Right renal cortex interstitium (tissue), 3 donors: Measurements from ENCODE around the gene DIO1. TPM values are rescaled to one million over a fixed set of nuclear protein-coding genes. Genes with fewer than 3 reads are reported as not detected.

ENCODE experiments used
- polyA plus RNA-seq, 3 donors: library from polyadenylated mRNA; unstranded; fragments of 120-200 nt; gene quantifications; one replicate each; pipeline ENCODE4 v1.2.1, GENCODE V29; 2013; ENCODE audit not compliant: insufficient read length in 3 of 3

The DIO1 gene
- polyA plus RNA-seq, 3 donors, result 5.6 to 12.2 (median 9.8) TPM

Other genes with a start within 250 kb of the DIO1 start
- gene GLIS1, start 155.0 kb upstream of the DIO1 start, polyA plus RNA-seq, result 1 to 10 TPM; 1.5 to 1.9 (median 1.7) TPM
- gene NDC1, start 55.9 kb upstream of the DIO1 start, polyA plus RNA-seq, result 10 to 100 TPM; 30.7 to 31.7 (median 31.7) TPM
- 10 to 100 TPM; 38.1 to 40.9 (median 40.0) TPM for gene YIPF1, start 4.4 kb upstream of the DIO1 start, polyA plus RNA-seq
- gene IFT25, start 51.5 kb downstream of the DIO1 start, polyA plus RNA-seq, result 10 to 100 TPM; 46.7 to 48.4 (median 47.4) TPM
- gene LRRC42, start 52.2 kb downstream of the DIO1 start, polyA plus RNA-seq, result 10 to 100 TPM; 43.7 to 49.9 (median 46.9) TPM
- not detected for gene LDLRAD1, start 124.0 kb downstream of the DIO1 start, polyA plus RNA-seq
- gene TMEM59, start 159.0 kb downstream of the DIO1 start, polyA plus RNA-seq, result 100 to 1,000 TPM; 414 to 445 (median 423) TPM
- 1 to 10 TPM; 7.8 to 9.1 (median 8.5) TPM for gene TCEANC2, start 159.4 kb downstream of the DIO1 start, polyA plus RNA-seq